HepG2 (cell line): ENCODE results near the gene LSS. TPM values are rescaled to one million over a fixed set of nuclear protein-coding genes. Genes with fewer than 3 reads are reported as not detected.

Experiments
- ATAC-seq: fragments of 200-7000 bp; cut with Tn5 transposase; 3 replicates; pipeline ENCODE4 v1.9.1; 2020; ENCODE audit warnings: mild to moderate bottlenecking, moderate library complexity
- BruUV-seq: library from RNA; stranded (reverse); fragments of 400-500 nt; replicated peaks from 2 replicates; lab custom pipeline; 2021; lab: Mats Ljungman, UMichigan
- CTCF ChIA-PET: fragments of 300-600 bp; formaldehyde crosslinking; extraction: SDS; loops from one replicate; lab custom pipeline; 2021; ENCODE audit warnings: low total read pairs, inconsistent platforms, low intra/inter-chr PET ratio; lab: Yijun Ruan, JAX
- POLR2A ChIA-PET: fragments of 350-600 bp; sonication (Branson Sonifier 250); formaldehyde crosslinking; loops from one replicate; lab custom pipeline; 2020; ENCODE audit warnings: antibody characterized with exemption, inconsistent platforms; lab: Yijun Ruan, JAX
- DNase-seq: peaks from one replicate; pipeline ENCODE4 v3.0.0-alpha.2; 2015; ENCODE audit warnings: low spot score
- FAIRE-seq: peaks from 3 replicates; lab custom pipeline; 2011; peaks lifted over from hg19 to GRCh38; lab: Jason Lieb, UNC
- H2AFZ ChIP-seq: one replicate; pipeline ENCODE4 v1.6.1; 2011; ENCODE audit warnings: low read length, inconsistent platforms
- H3K27ac ChIP-seq: fragments of 300-600 bp; 3 replicates; pipeline ENCODE4 v1.8.0; 2011; ENCODE audit warnings: mixed run types, mild to moderate bottlenecking, mixed read lengths, low read length, inconsistent platforms; ENCODE audit not compliant: insufficient read depth; ENCODE audit errors: extremely low read length
- H3K27me3 ChIP-seq, 2 experiments: fragments of 200-600 bp in 1 of 2; 2 replicates in 1 of 2; 3 replicates in 1 of 2; pipeline versions ENCODE4 v1.6.0 to v1.8.0; 2011; ENCODE audit warnings: low read length in 2 of 2, mild to moderate bottlenecking in 2 of 2, moderate library complexity in 2 of 2, inconsistent platforms in 1 of 2; ENCODE audit not compliant: insufficient read depth in 2 of 2, control insufficient read depth in 1 of 2
- H3K36me3 ChIP-seq, 2 experiments: fragments of 200-600 bp in 1 of 2; replicated peaks in 1 of 2; 2 replicates in 1 of 2; 3 replicates in 1 of 2; pipeline versions ENCODE4 v1.5.1 to v1.8.0; 2011; ENCODE audit warnings: low read length in 2 of 2, inconsistent platforms in 1 of 2; ENCODE audit not compliant: insufficient read depth in 2 of 2, control insufficient read depth in 1 of 2
- H3K4me1 ChIP-seq: 2 replicates; pipeline ENCODE4 v1.5.1; 2012; ENCODE audit warnings: low read length, inconsistent platforms; ENCODE audit not compliant: insufficient read depth
- H3K4me2 ChIP-seq: 2 replicates; pipeline ENCODE4 v1.6.0; 2011; ENCODE audit warnings: low read depth, low read length, inconsistent platforms
- H3K4me3 ChIP-seq, 3 experiments: fragments of 200-600 bp in 1 of 3; sonication (generic), shearing (Covaris generic) in 1 of 3; replicated peaks in 1 of 3; 2 replicates each; pipeline ENCODE4 v1.5.1; 2011 to 2016; ENCODE audit warnings: low read length in 3 of 3, inconsistent platforms in 2 of 3, low read depth in 2 of 3, mild to moderate bottlenecking in 2 of 3, control low read depth in 1 of 3, mixed read lengths in 1 of 3; ENCODE audit not compliant: insufficient read depth in 1 of 3
- H3K79me2 ChIP-seq: one replicate; pipeline ENCODE4 v1.6.1; 2011; ENCODE audit warnings: low read length, inconsistent platforms; ENCODE audit not compliant: insufficient read depth
- H3K9ac ChIP-seq: 2 replicates; pipeline ENCODE4 v1.6.0; 2011; ENCODE audit warnings: mild to moderate bottlenecking, low read depth, low read length, inconsistent platforms; ENCODE audit not compliant: insufficient read depth
- H3K9me3 ChIP-seq: 2 replicates; pipeline ENCODE4 v1.5.1; 2012; ENCODE audit warnings: mild to moderate bottlenecking, low read length
- H4K20me1 ChIP-seq: 2 replicates; pipeline ENCODE4 v1.6.0; 2011; ENCODE audit warnings: inconsistent platforms, mild to moderate bottlenecking, low read length, moderate library complexity; ENCODE audit not compliant: insufficient read depth
- BHLHE40 ChIP-seq: IDR thresholded peaks from 2 replicates; pipeline ENCODE4 v1.6.1; 2011; ENCODE audit warnings: low read length, improper control_type of control experiment
- FLYWCH1 ChIP-seq: sonication (generic); formaldehyde crosslinking; IDR thresholded peaks from 2 replicates; pipeline ENCODE4 v1.8.1; 2023; ENCODE audit warnings: mild to moderate bottlenecking, missing genetic modification reagents
- JARID2 ChIP-seq: sonication (generic); formaldehyde crosslinking; IDR thresholded peaks from 2 replicates; pipeline ENCODE4 v1.8.1; 2023; ENCODE audit warnings: missing genetic modification reagents, inconsistent platforms; ENCODE audit not compliant: insufficient replicate concordance
- JDP2 ChIP-seq: sonication (generic); formaldehyde crosslinking; IDR thresholded peaks from 2 replicates; pipeline ENCODE4 v1.8.1; 2022; ENCODE audit warnings: missing genetic modification reagents, borderline replicate concordance
- MAF1 ChIP-seq: sonication (generic); formaldehyde crosslinking; IDR thresholded peaks from 2 replicates; pipeline ENCODE4 v1.5.0; 2020; ENCODE audit warnings: missing genetic modification reagents, borderline replicate concordance
- POLR2A ChIP-seq, 2 experiments: IDR thresholded peaks; 2 replicates each; pipeline ENCODE4 v1.6.1; 2011; ENCODE audit warnings: low read depth in 2 of 2, low read length in 2 of 2, mild to moderate bottlenecking in 1 of 2, moderate library complexity in 1 of 2; ENCODE audit not compliant: insufficient read depth in 1 of 2
- SNAI1 ChIP-seq: sonication (generic); formaldehyde crosslinking; IDR thresholded peaks from 2 replicates; pipeline ENCODE4 v1.5.0; 2020; ENCODE audit warnings: mild to moderate bottlenecking, missing genetic modification reagents, borderline replicate concordance
- XBP1 ChIP-seq: sonication (generic); formaldehyde crosslinking; IDR thresholded peaks from 2 replicates; pipeline ENCODE4 v1.5.0; 2020; ENCODE audit warnings: missing genetic modification reagents
- ZNF383 ChIP-seq: sonication (generic); formaldehyde crosslinking; IDR thresholded peaks from 2 replicates; pipeline ENCODE4 v1.4.0; 2020; ENCODE audit warnings: missing genetic modification reagents, mild to moderate bottlenecking, borderline replicate concordance
- ZNF629 ChIP-seq: sonication (generic); formaldehyde crosslinking; conservative IDR thresholded peaks from 2 replicates; pipeline ENCODE4 v1.5.0; 2020; ENCODE audit warnings: missing genetic modification reagents
- ZNF839 ChIP-seq: sonication (generic); formaldehyde crosslinking; IDR thresholded peaks from 2 replicates; pipeline ENCODE4 v1.4.0; 2020; ENCODE audit warnings: missing genetic modification reagents, mild to moderate bottlenecking, borderline replicate concordance
- WGBS: methylation state at CpG from one replicate; pipeline ENCODE4 v1.1.6; 2017; ENCODE audit warnings: low lambda C conversion rate; 5-methylcytosine and 5-hydroxymethylcytosine counted together
- in situ Hi-C: cut with HindIII; loops from 2 replicates; pipeline ENCODE4 v1.10.0; 2017; ENCODE audit warnings: low pct_unique_long_range_greater_than_20kb; ENCODE audit not compliant: extremely low pct_ligation_motif_present
- intact Hi-C: fragments of 100-400 bp; cut with micrococcal nuclease; formaldehyde crosslinking; loops from one replicate; pipeline ENCODE4 v1.10.0; 2022; ENCODE audit not compliant: unreplicated experiment
- polyA plus RNA-seq, 8 experiments: library from polyadenylated mRNA; depleted of rRNA in 3 of 8; stranded (reverse) in 7 of 8; unstranded in 1 of 8; fragments of >200 nt; fragmentation: Illumina TruSeq in 4 of 8; extraction: Trizol in 4 of 8; gene quantifications; 2 replicates each; pipeline versions ENCODE4 v1.2.1 to v1.2.3, GENCODE V29; 2011 to 2016; ENCODE audit warnings: low read depth in 4 of 8, missing spikeins in 1 of 8, mixed read lengths in 1 of 8; ENCODE audit not compliant: insufficient read depth in 1 of 8
- total RNA-seq, 5 experiments: library from RNA; depleted of rRNA; stranded (reverse); fragments of >200 nt; fragmentation: Illumina TruSeq; extraction: Trizol; gene quantifications; 2 replicates each; pipeline ENCODE4 v1.2.3, GENCODE V29; 2016; ENCODE audit warnings: low read depth in 1 of 5
- TF ChIP-seq, protein P1 (sequence below): sonication (generic); formaldehyde crosslinking; IDR thresholded peaks from 2 replicates; pipeline ENCODE4 v1.5.1; 2020; ENCODE audit warnings: missing genetic modification reagents, mild to moderate bottlenecking, borderline replicate concordance
- TF ChIP-seq, protein P2 (sequence below): sonication (generic); formaldehyde crosslinking; IDR thresholded peaks from 2 replicates; pipeline ENCODE4 v1.5.0; 2020; ENCODE audit warnings: missing genetic modification reagents

The LSS gene
- total and polyA plus RNA-seq, 2 of the 13 experiments (the other 11 are each of a cell fraction or from before 2014, with no cell fraction given) = 72.6 to 113 TPM

GRCh38 chr21:46213620-46214286, 14.8 kb downstream of the LSS start:
- 97% methylated on average over 12 of the region's 15 CpGs for whole genome bisulfite sequencing
- peaks cover 16 to 70% of the 10 kb centered on the region in 2 experiments for H3K36me3 ChIP-seq
- BruUV-seq = no TSS peak

GRCh38 chr21:46212721-46213484, 15.7 kb downstream of the LSS start:
- Histone ChIP-seq H3K27ac (no peak overlapping the region), H3K27me3 (no peaks in the 10 kb centered on the region), H3K4me2 (no peak overlapping the region), H3K4me1 (no peaks in the 10 kb centered on the region), H3K9me3 (no peaks in the 10 kb centered on the region), H3K36me3 (peaks cover 16 to 78% of the 10 kb centered on the region in 2 experiments), H2AFZ (no peak overlapping the region), H3K79me2 (peaks cover 2% of the 10 kb centered on the region), H4K20me1 (no peaks in the 10 kb centered on the region), H3K9ac (no peak overlapping the region), H3K4me3 (no peak overlapping the region)
- FAIRE-seq (no peak), DNase-seq (no peak), ATAC-seq (no peak)
- POLR2A ChIA-PET = no interaction called here
- in situ Hi-C loops (no loop called here), intact Hi-C loops (no loop called here)
- CTCF ChIA-PET = no interaction called here
- 97% methylated on average over 10 of the region's 18 CpGs for WGBS
- no TSS peak for BruUV-seq
- TF ChIP-seq ZNF839 (CRISPR knock-in tag) (no peak), FLYWCH1 (CRISPR knock-in tag) (no peak), SNAI1 (CRISPR knock-in tag) (no peak), XBP1 (CRISPR knock-in tag) (no peak), JARID2 (CRISPR knock-in tag) (no peak), JDP2 (CRISPR knock-in tag) (no peak)
- TF ChIP-seq, protein P1, sequence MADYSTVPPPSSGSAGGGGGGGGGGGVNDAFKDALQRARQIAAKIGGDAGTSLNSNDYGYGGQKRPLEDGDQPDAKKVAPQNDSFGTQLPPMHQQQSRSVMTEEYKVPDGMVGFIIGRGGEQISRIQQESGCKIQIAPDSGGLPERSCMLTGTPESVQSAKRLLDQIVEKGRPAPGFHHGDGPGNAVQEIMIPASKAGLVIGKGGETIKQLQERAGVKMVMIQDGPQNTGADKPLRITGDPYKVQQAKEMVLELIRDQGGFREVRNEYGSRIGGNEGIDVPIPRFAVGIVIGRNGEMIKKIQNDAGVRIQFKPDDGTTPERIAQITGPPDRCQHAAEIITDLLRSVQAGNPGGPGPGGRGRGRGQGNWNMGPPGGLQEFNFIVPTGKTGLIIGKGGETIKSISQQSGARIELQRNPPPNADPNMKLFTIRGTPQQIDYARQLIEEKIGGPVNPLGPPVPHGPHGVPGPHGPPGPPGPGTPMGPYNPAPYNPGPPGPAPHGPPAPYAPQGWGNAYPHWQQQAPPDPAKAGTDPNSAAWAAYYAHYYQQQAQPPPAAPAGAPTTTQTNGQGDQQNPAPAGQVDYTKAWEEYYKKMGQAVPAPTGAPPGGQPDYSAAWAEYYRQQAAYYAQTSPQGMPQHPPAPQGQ = no peak
- TF ChIP-seq, protein P2, sequence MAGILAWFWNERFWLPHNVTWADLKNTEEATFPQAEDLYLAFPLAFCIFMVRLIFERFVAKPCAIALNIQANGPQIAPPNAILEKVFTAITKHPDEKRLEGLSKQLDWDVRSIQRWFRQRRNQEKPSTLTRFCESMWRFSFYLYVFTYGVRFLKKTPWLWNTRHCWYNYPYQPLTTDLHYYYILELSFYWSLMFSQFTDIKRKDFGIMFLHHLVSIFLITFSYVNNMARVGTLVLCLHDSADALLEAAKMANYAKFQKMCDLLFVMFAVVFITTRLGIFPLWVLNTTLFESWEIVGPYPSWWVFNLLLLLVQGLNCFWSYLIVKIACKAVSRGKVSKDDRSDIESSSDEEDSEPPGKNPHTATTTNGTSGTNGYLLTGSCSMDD (CRISPR knock-in tag) = no peak

More at GRCh38 chr21:46213620-46214286, 14.8 kb downstream of the LSS start:
- no peaks in the 10 kb centered on the region for H4K20me1 ChIP-seq
- POLR2A ChIA-PET = no interaction called here
- no peak for FAIRE-seq
- H3K4me3 ChIP-seq = no peak overlapping the region
- in situ Hi-C loops (no loop called here), intact Hi-C loops (no loop called here)
- no peaks in the 10 kb centered on the region for H3K9me3 ChIP-seq
- H2AFZ ChIP-seq = no peak overlapping the region
- H3K27me3 ChIP-seq = no peaks in the 10 kb centered on the region
- no peak overlapping the region for H3K9ac ChIP-seq
- no peaks in the 10 kb centered on the region for H3K4me1 ChIP-seq
- TF ChIP-seq POLR2A (IDR thresholded peaks at IDR 0.05; ENCODE audit: insufficient read depth in 1 of 2, low read depth in 2 of 2, low read length in 2 of 2) (0 out of 4 replicates have a peak, but pooled peaks of 1 of the 2 experiments have one; percentile 14), MAF1 (no peak), BHLHE40 (no peak), ZNF383 (CRISPR knock-in tag) (no peak), ZNF629 (CRISPR knock-in tag) (no peak)
- CTCF ChIA-PET = no interaction called here
- ATAC-seq = no peak
- peaks cover 2% of the 10 kb centered on the region for H3K79me2 ChIP-seq
- no peak overlapping the region for H3K27ac ChIP-seq
- no peak for DNase-seq
- no peak overlapping the region for H3K4me2 ChIP-seq
